ENCODE data around the gene MT1B.

DNA sequence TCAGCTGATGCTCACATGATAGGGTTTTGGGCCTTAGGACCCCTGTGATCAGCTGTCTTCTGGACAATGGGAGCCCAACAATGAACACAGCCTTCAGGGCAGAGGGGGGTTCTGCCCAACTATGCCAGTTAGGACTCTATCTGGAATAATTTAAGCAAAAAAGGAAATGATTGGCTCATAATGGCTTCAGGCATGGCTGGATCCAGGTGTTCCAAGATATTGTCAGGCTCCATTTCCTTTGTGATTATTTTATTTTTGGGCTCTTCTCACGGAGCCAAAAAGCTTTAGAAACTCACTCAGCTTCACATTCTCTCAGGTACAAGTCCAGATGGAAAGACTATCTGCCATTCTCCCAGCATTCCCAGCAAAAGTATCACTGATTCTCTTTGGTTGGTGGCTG lies 46.2 kb upstream of the MT1B start:
- TF ChIP-seq, protein P1, sequence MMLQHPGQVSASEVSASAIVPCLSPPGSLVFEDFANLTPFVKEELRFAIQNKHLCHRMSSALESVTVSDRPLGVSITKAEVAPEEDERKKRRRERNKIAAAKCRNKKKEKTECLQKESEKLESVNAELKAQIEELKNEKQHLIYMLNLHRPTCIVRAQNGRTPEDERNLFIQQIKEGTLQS (IDR thresholded peaks at IDR 0.05), result no peak
- TF ChIP-seq, protein P1 (CRISPR knock-in tag; conservative IDR thresholded peaks at IDR 0.05), result no peak
- TF ChIP-seq REST (IDR thresholded peaks at IDR 0.05; ENCODE audit: borderline replicate concordance) (no peak), REST (CRISPR knock-in tag; IDR thresholded peaks at IDR 0.05; ENCODE audit: low read depth) (no peak), MXI1 (IDR thresholded peaks at IDR 0.05; ENCODE audit: low read depth, low read length) (no peak), E2F3 (CRISPR knock-in tag; IDR thresholded peaks at IDR 0.05) (no peak)
- TF ChIP-seq, protein P2, sequence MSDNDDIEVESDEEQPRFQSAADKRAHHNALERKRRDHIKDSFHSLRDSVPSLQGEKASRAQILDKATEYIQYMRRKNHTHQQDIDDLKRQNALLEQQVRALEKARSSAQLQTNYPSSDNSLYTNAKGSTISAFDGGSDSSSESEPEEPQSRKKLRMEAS (CRISPR knock-in tag; IDR thresholded peaks at IDR 0.05), result no peak
- TF ChIP-seq, protein P3, sequence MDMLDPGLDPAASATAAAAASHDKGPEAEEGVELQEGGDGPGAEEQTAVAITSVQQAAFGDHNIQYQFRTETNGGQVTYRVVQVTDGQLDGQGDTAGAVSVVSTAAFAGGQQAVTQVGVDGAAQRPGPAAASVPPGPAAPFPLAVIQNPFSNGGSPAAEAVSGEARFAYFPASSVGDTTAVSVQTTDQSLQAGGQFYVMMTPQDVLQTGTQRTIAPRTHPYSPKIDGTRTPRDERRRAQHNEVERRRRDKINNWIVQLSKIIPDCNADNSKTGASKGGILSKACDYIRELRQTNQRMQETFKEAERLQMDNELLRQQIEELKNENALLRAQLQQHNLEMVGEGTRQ (CRISPR knock-in tag; IDR thresholded peaks at IDR 0.05), result no peak
- TF ChIP-seq, protein P4, sequence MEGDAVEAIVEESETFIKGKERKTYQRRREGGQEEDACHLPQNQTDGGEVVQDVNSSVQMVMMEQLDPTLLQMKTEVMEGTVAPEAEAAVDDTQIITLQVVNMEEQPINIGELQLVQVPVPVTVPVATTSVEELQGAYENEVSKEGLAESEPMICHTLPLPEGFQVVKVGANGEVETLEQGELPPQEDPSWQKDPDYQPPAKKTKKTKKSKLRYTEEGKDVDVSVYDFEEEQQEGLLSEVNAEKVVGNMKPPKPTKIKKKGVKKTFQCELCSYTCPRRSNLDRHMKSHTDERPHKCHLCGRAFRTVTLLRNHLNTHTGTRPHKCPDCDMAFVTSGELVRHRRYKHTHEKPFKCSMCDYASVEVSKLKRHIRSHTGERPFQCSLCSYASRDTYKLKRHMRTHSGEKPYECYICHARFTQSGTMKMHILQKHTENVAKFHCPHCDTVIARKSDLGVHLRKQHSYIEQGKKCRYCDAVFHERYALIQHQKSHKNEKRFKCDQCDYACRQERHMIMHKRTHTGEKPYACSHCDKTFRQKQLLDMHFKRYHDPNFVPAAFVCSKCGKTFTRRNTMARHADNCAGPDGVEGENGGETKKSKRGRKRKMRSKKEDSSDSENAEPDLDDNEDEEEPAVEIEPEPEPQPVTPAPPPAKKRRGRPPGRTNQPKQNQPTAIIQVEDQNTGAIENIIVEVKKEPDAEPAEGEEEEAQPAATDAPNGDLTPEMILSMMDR (IDR thresholded peaks at IDR 0.05 in 2 of 3, conservative IDR thresholded peaks at IDR 0.05 in 1 of 3; ENCODE audit: insufficient read depth in 2 of 3, low read depth in 1 of 3, low read length in 3 of 3), result no peak
- TF ChIP-seq, protein P5, sequence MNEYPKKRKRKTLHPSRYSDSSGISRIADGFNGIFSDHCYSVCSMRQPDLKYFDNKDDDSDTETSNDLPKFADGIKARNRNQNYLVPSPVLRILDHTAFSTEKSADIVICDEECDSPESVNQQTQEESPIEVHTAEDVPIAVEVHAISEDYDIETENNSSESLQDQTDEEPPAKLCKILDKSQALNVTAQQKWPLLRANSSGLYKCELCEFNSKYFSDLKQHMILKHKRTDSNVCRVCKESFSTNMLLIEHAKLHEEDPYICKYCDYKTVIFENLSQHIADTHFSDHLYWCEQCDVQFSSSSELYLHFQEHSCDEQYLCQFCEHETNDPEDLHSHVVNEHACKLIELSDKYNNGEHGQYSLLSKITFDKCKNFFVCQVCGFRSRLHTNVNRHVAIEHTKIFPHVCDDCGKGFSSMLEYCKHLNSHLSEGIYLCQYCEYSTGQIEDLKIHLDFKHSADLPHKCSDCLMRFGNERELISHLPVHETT (CRISPR knock-in tag; conservative IDR thresholded peaks at IDR 0.05 in 1 of 2, IDR thresholded peaks at IDR 0.05 in 1 of 2), result no peak
